ENCODE data around the gene WDR7. TPM values are rescaled to one million over a fixed set of nuclear protein-coding genes. Genes with fewer than 3 reads are reported as not detected.

The WDR7 gene
- total RNA-seq, 1 experiment from 2014 or later: 11.5 TPM

- DNase-seq (ENCODE audit: low read depth, low spot score) (no peak), ATAC-seq (no peak)
- Histone ChIP-seq H3K9me2 (ENCODE audit: insufficient read depth) (no peaks in the 10 kb centered on the region), H3K4me2 (ENCODE audit: low read length) (no peak overlapping the region), H3K9me3 (ENCODE audit: control insufficient read depth in 1 of 2, insufficient read depth in 1 of 2, low read depth in 1 of 2, low read length in 2 of 2) (no peaks in the 10 kb centered on the region), H3K27me3 (ENCODE audit: insufficient read depth, low read length) (no peaks in the 10 kb centered on the region), H4K20me1 (ENCODE audit: insufficient read depth) (no peaks in the 10 kb centered on the region), H3K27ac (ENCODE audit: low read depth, low read length) (no peak overlapping the region), H3K9ac (ENCODE audit: low read length) (no peak overlapping the region), H3K36me3 (ENCODE audit: control insufficient read depth in 1 of 2, insufficient read depth in 2 of 2, low read length in 2 of 2) (no peaks in the 10 kb centered on the region), H3K4me3 (replicated peaks in 1 of 2; ENCODE audit: low read depth in 1 of 2, low read length in 2 of 2) (no peak overlapping the region), H3K79me2 (ENCODE audit: insufficient read depth, low read length) (no peaks in the 10 kb centered on the region), H3K4me1 (ENCODE audit: control insufficient read depth in 1 of 2, insufficient read depth in 2 of 2, low read length in 2 of 2) (no peaks in the 10 kb centered on the region), H2AFZ (ENCODE audit: low read depth, low read length, poor library complexity, severe bottlenecking) (no peak overlapping the region)
- TF ChIP-seq, protein P1, sequence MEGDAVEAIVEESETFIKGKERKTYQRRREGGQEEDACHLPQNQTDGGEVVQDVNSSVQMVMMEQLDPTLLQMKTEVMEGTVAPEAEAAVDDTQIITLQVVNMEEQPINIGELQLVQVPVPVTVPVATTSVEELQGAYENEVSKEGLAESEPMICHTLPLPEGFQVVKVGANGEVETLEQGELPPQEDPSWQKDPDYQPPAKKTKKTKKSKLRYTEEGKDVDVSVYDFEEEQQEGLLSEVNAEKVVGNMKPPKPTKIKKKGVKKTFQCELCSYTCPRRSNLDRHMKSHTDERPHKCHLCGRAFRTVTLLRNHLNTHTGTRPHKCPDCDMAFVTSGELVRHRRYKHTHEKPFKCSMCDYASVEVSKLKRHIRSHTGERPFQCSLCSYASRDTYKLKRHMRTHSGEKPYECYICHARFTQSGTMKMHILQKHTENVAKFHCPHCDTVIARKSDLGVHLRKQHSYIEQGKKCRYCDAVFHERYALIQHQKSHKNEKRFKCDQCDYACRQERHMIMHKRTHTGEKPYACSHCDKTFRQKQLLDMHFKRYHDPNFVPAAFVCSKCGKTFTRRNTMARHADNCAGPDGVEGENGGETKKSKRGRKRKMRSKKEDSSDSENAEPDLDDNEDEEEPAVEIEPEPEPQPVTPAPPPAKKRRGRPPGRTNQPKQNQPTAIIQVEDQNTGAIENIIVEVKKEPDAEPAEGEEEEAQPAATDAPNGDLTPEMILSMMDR (IDR thresholded peaks at IDR 0.05 in 2 of 3, conservative IDR thresholded peaks at IDR 0.05 in 1 of 3; ENCODE audit: borderline replicate concordance in 1 of 3, insufficient read depth in 1 of 3, low read depth in 2 of 3, low read length in 2 of 3): no peak
- no peak for TF ChIP-seq SP1 (IDR thresholded peaks at IDR 0.05; ENCODE audit: low read depth)
- no peak for TF ChIP-seq EZH2 (IDR thresholded peaks at IDR 0.05)
- TF ChIP-seq SIN3A (IDR thresholded peaks at IDR 0.05; ENCODE audit: low read depth): no peak
- TF ChIP-seq EGR1 (IDR thresholded peaks at IDR 0.05; ENCODE audit: low read depth): no peak
- TF ChIP-seq ELF1 (IDR thresholded peaks at IDR 0.05; ENCODE audit: borderline replicate concordance, low read depth): no peak
- TF ChIP-seq JUND (IDR thresholded peaks at IDR 0.05): no peak
- no peak for TF ChIP-seq RAD21 (IDR thresholded peaks at IDR 0.05; ENCODE audit: low read depth)
- TF ChIP-seq SRF (IDR thresholded peaks at IDR 0.05; ENCODE audit: low read depth): no peak
- no peak for TF ChIP-seq POLR2A (IDR thresholded peaks at IDR 0.05; ENCODE audit: borderline replicate concordance, extremely low read depth, insufficient read depth, insufficient read length)
- no peak for TF ChIP-seq ZFX (IDR thresholded peaks at IDR 0.05)
- no peak for TF ChIP-seq CEBPB (IDR thresholded peaks at IDR 0.05; ENCODE audit: low read depth)
- TF ChIP-seq EZH2phosphoT487 (IDR thresholded peaks at IDR 0.05; ENCODE audit: borderline replicate concordance): no peak
- TF ChIP-seq TCF7L2 (IDR thresholded peaks at IDR 0.05; ENCODE audit: borderline replicate concordance, extremely low read depth, insufficient read depth, insufficient read length): no peak
- TF ChIP-seq, protein P2, sequence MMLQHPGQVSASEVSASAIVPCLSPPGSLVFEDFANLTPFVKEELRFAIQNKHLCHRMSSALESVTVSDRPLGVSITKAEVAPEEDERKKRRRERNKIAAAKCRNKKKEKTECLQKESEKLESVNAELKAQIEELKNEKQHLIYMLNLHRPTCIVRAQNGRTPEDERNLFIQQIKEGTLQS (IDR thresholded peaks at IDR 0.05): no peak
- no peak for TF ChIP-seq ZNF274 (IDR thresholded peaks at IDR 0.05; ENCODE audit: low read depth, low read length)
- no peak for TF ChIP-seq REST (IDR thresholded peaks at IDR 0.05; ENCODE audit: low read depth)
- TF ChIP-seq ZBTB33 (IDR thresholded peaks at IDR 0.05; ENCODE audit: extremely low read depth, insufficient replicate concordance, low read length): no peak
- no peak for TF ChIP-seq FOSL1 (IDR thresholded peaks at IDR 0.05; ENCODE audit: low read depth)
- intact Hi-C loops (cut with micrococcal nuclease): no loop called here
- no TSS peak for BruUV-seq (replicated peaks)
- CTCF ChIA-PET: no interaction called here
- RAD21 ChIA-PET (ENCODE audit: low non-redundant PET in 1 of 2, low total read pairs in 2 of 2, uncharacterized antibody in 2 of 2, unreplicated experiment in 2 of 2): no interaction called here
- POLR2A ChIA-PET: no interaction called here
Observed at GRCh38 chr18:56975276-56975675, 324.1 kb downstream of the WDR7 start.
